ENCODE data around the gene SPTBN1.

The SPTBN1 gene

GRCh38 chr2:54595161-54595803, 139.2 kb downstream of the SPTBN1 start:
- Histone ChIP-seq H3K27me3 (ENCODE audit: control insufficient read depth, insufficient read depth, low read length) (no peaks in the 10 kb centered on the region), H3K9me3 (ENCODE audit: control insufficient read depth, insufficient read depth, low read length) (no peaks in the 10 kb centered on the region), H3K9ac (ENCODE audit: low read depth, low read length) (no peak overlapping the region), H3K27ac (ENCODE audit: low read depth, low read length) (no peak overlapping the region), H3K36me3 (ENCODE audit: control insufficient read depth, insufficient read depth, low read length) (peaks cover 15% of the 10 kb centered on the region; the same call in 1 of the 2 replicates), H3K4me1 (ENCODE audit: control insufficient read depth, insufficient read depth, low read length) (peaks cover 4% of the 10 kb centered on the region; the same call in 1 of the 2 replicates), H3K4me3 (ENCODE audit: low read depth, low read length) (no peak overlapping the region)

DNA sequence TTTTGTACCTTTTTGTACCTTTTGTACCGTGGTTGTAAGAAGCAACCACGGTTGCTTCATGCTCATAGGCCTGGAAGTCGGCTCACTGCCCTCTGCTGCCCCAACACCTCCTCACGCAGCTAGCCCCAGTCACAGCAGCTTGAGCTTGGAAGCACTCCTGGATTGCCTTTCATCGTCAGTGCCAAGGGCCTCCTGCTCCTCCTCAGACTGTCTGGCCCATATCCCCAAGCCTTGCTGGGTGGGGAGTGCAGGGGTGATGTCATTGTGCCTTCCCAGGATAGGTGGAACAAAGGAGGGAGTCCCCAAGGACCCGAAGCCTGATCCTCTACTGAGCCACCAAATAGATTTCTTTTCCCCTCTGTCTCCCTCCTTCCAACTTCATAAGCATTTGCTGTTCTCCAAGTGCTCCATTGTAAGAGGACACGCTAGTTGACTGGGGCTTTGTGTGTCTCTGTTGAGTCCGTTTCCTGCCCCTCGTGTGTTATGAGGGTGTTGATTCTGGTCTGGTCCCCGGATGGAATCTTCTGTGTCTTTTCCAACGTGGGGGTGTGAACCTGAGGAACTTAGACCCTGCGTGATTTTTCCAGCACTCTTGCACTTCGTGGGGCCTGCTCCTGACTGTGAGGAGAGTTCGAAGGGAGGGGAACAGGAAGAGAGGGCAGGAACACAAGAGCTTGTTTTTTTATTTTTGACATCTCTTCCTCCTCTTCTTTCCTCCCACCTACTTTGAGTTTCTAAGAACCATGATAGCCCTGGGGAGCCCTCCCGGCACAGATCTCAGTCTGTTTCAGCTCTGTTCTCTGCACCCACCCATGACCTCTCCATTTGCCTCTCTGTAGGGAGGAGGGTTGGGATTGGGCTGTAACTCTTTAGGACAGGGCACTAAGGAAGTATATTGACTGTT, 140.1 kb downstream of the SPTBN1 start:
- Histone ChIP-seq H3K4me3 (ENCODE audit: low read depth, low read length) (no peak overlapping the region), H3K27ac (ENCODE audit: low read depth, low read length) (no peak overlapping the region), H3K4me1 (ENCODE audit: control insufficient read depth, insufficient read depth, low read length) (no peaks in the 10 kb centered on the region), H3K27me3 (ENCODE audit: control insufficient read depth, insufficient read depth, low read length) (no peaks in the 10 kb centered on the region), H3K9ac (ENCODE audit: low read depth, low read length) (no peak overlapping the region), H3K9me3 (ENCODE audit: control insufficient read depth, insufficient read depth, low read length) (no peaks in the 10 kb centered on the region), H3K36me3 (ENCODE audit: control insufficient read depth, insufficient read depth, low read length) (peaks cover 17% of the 10 kb centered on the region; the same call in 1 of the 2 replicates)

GRCh38 chr2:54597153-54597848, 141.2 kb downstream of the SPTBN1 start:
- Histone ChIP-seq H3K27ac (ENCODE audit: low read depth, low read length) (no peak overlapping the region), H3K4me3 (ENCODE audit: low read depth, low read length) (no peak overlapping the region), H3K27me3 (ENCODE audit: control insufficient read depth, insufficient read depth, low read length) (no peaks in the 10 kb centered on the region), H3K9ac (ENCODE audit: low read depth, low read length) (no peak overlapping the region), H3K9me3 (ENCODE audit: control insufficient read depth, insufficient read depth, low read length) (no peaks in the 10 kb centered on the region), H3K36me3 (ENCODE audit: control insufficient read depth, insufficient read depth, low read length) (peaks cover 17% of the 10 kb centered on the region; the same call in 1 of the 2 replicates), H3K4me1 (ENCODE audit: control insufficient read depth, insufficient read depth, low read length) (no peaks in the 10 kb centered on the region; the same call in 1 of the 2 replicates)

DNA sequence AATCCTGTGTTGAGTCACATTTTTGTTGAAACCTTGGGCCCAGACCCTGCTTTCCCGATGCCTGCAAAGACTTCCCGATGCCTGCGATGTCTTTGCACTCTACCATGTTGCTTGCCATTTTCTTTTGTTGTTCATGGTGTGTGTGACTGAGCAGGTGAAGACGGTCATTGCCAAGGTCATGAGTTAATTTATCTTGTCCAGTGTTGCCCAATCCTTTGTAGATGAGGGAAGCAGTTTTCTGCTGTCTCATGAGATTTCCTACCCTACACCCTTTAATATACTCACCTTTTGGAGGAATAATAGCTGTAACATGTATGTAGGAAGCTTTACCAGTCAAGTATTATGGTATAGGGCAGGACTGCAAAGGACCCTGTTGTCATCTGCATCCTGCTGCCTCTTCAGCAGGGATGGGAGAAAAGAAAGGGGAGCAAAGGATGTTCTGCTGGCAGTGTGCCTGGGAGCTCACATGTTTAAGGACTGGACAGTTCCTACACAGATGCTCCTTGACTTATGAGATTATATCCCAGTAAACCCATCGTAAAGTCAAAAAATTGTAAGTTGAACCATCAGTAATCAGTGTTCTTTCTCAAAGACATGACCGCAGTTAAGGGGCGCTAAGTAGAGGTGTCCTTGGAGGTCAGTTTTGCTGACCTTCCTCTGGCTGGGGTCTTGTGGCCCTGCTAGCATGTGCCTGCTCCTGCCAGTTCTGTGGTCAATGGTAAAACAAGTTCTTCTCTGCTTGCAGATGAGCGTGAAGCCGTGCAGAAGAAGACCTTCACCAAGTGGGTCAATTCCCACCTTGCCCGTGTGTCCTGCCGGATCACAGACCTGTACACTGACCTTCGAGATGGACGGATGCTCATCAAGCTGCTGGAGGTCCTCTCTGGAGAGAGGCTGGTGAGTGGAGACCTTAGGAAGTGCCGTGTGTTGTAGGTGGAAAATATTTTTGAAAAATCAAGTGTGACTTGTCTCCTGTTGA, 142.5 kb downstream of the SPTBN1 start:
- H3K9me3 ChIP-seq (ENCODE audit: control insufficient read depth, insufficient read depth, low read length): no peaks in the 10 kb centered on the region
- H3K9ac ChIP-seq (ENCODE audit: low read depth, low read length): no peak overlapping the region
- peaks cover 6% of the 10 kb centered on the region for H3K4me1 ChIP-seq (ENCODE audit: control insufficient read depth, insufficient read depth, low read length)
- no peak overlapping the region for H3K4me3 ChIP-seq (ENCODE audit: low read depth, low read length)
- H3K27ac ChIP-seq (ENCODE audit: low read depth, low read length): no peak overlapping the region
- H3K36me3 ChIP-seq (ENCODE audit: control insufficient read depth, insufficient read depth, low read length): peaks cover 17% of the 10 kb centered on the region; the same call in 1 of the 2 replicates
- no peaks in the 10 kb centered on the region for H3K27me3 ChIP-seq (ENCODE audit: control insufficient read depth, insufficient read depth, low read length)

- no peak overlapping the region for H3K9ac ChIP-seq (ENCODE audit: low read depth, low read length)
- H3K4me1 ChIP-seq (ENCODE audit: control insufficient read depth, insufficient read depth, low read length): peaks cover 11% of the 10 kb centered on the region
- H3K9me3 ChIP-seq (ENCODE audit: control insufficient read depth, insufficient read depth, low read length): no peaks in the 10 kb centered on the region
- H3K4me3 ChIP-seq (ENCODE audit: low read depth, low read length): no peak overlapping the region
- no peak overlapping the region for H3K27ac ChIP-seq (ENCODE audit: low read depth, low read length)
- no peaks in the 10 kb centered on the region for H3K27me3 ChIP-seq (ENCODE audit: control insufficient read depth, insufficient read depth, low read length)
- peaks cover 17% of the 10 kb centered on the region; the same call in 1 of the 2 replicates for H3K36me3 ChIP-seq (ENCODE audit: control insufficient read depth, insufficient read depth, low read length)
Measured at GRCh38 chr2:54599326-54599710, 143.2 kb downstream of the SPTBN1 start.

GRCh38 chr2:54599914-54600313, 143.8 kb downstream of the SPTBN1 start:
- peaks cover 17% of the 10 kb centered on the region for H3K4me1 ChIP-seq (ENCODE audit: control insufficient read depth, insufficient read depth, low read length)
- H3K27me3 ChIP-seq (ENCODE audit: control insufficient read depth, insufficient read depth, low read length): no peaks in the 10 kb centered on the region
- H3K36me3 ChIP-seq (ENCODE audit: control insufficient read depth, insufficient read depth, low read length): peaks cover 17% of the 10 kb centered on the region; the same call in 1 of the 2 replicates
- H3K9me3 ChIP-seq (ENCODE audit: control insufficient read depth, insufficient read depth, low read length): no peaks in the 10 kb centered on the region
- H3K4me3 ChIP-seq (ENCODE audit: low read depth, low read length): no peak overlapping the region
- H3K27ac ChIP-seq (ENCODE audit: low read depth, low read length): no peak overlapping the region
- H3K9ac ChIP-seq (ENCODE audit: low read depth, low read length): no peak overlapping the region

- peaks cover 28% of the 10 kb centered on the region for H3K4me1 ChIP-seq (ENCODE audit: control insufficient read depth, insufficient read depth, low read length)
- H3K9me3 ChIP-seq (ENCODE audit: control insufficient read depth, insufficient read depth, low read length): no peaks in the 10 kb centered on the region
- no peaks in the 10 kb centered on the region for H3K27me3 ChIP-seq (ENCODE audit: control insufficient read depth, insufficient read depth, low read length)
- H3K9ac ChIP-seq (ENCODE audit: low read depth, low read length): no peak overlapping the region
- no peak overlapping the region for H3K27ac ChIP-seq (ENCODE audit: low read depth, low read length)
- no peak overlapping the region for H3K4me3 ChIP-seq (ENCODE audit: low read depth, low read length)
- H3K36me3 ChIP-seq (ENCODE audit: control insufficient read depth, insufficient read depth, low read length): peaks cover 17% of the 10 kb centered on the region; the same call in 1 of the 2 replicates
Measured at GRCh38 chr2:54601339-54601738, 145.2 kb downstream of the SPTBN1 start.

DNA sequence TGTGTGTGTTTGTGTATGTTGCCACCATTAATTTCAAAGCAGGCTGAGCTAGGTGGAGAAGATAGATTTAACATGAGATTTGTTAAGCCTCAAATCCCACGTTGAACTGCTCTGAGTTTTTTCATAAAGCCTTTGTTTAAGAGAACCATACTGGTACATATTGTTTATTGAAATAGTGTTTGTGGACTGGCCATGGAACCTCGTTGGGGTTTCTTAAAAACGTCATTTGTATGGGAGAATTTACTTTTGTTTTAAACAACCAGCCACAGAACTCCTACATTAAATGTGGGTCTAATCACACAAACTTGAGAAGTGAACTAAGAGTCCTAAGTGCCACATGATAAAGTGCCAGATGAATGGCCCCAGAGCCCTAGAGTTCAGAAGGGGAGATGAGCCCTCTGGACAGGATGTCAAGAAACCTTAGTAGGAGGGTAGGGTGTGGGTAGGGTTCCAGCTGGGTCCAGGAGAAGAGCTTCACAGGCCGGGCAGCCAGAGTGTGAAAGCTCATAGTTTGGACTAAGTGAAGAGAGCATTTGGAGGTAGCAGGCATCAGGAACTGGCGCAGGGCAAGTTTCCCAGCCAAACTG, 146.7 kb downstream of the SPTBN1 start:
- H3K9me3 ChIP-seq (ENCODE audit: control insufficient read depth, insufficient read depth, low read length): no peaks in the 10 kb centered on the region
- peaks cover 28% of the 10 kb centered on the region for H3K4me1 ChIP-seq (ENCODE audit: control insufficient read depth, insufficient read depth, low read length)
- no peak overlapping the region for H3K27ac ChIP-seq (ENCODE audit: low read depth, low read length)
- H3K27me3 ChIP-seq (ENCODE audit: control insufficient read depth, insufficient read depth, low read length): no peaks in the 10 kb centered on the region
- H3K9ac ChIP-seq (ENCODE audit: low read depth, low read length): no peak overlapping the region
- H3K36me3 ChIP-seq (ENCODE audit: control insufficient read depth, insufficient read depth, low read length): peaks cover 17% of the 10 kb centered on the region; the same call in 1 of the 2 replicates
- H3K4me3 ChIP-seq (ENCODE audit: low read depth, low read length): no peak overlapping the region

DNA sequence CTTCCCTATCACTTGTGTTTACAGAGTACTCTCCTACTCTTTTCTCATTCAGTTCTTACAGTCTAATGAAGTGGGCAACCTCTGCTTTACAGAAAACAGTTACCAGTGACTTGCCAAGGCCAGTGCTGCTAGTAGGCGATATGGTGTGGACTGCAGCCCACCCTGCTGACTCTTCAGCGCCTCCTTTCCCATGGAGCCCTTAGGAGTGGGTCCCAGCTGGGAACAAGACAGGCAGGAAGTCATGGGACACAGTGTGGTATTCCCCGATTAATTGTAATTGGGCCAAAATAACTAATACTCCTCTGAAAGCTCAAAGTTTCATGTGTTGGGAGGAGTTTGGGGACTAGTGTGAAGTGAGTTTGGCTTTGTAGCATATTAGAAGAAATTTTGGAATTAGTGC, 147.2 kb downstream of the SPTBN1 start:
- Histone ChIP-seq H3K27me3 (ENCODE audit: control insufficient read depth, insufficient read depth, low read length) (no peaks in the 10 kb centered on the region), H3K27ac (ENCODE audit: low read depth, low read length) (no peak overlapping the region), H3K36me3 (ENCODE audit: control insufficient read depth, insufficient read depth, low read length) (peaks cover 17% of the 10 kb centered on the region; the same call in 1 of the 2 replicates), H3K4me3 (ENCODE audit: low read depth, low read length) (no peak overlapping the region), H3K9ac (ENCODE audit: low read depth, low read length) (no peak overlapping the region), H3K9me3 (ENCODE audit: control insufficient read depth, insufficient read depth, low read length) (no peaks in the 10 kb centered on the region), H3K4me1 (ENCODE audit: control insufficient read depth, insufficient read depth, low read length) (peaks cover 28% of the 10 kb centered on the region)

GRCh38 chr2:54603796-54604195, 147.7 kb downstream of the SPTBN1 start:
- H3K9me3 ChIP-seq (ENCODE audit: control insufficient read depth, insufficient read depth, low read length): no peaks in the 10 kb centered on the region
- no peak overlapping the region for H3K4me3 ChIP-seq (ENCODE audit: low read depth, low read length)
- no peaks in the 10 kb centered on the region for H3K27me3 ChIP-seq (ENCODE audit: control insufficient read depth, insufficient read depth, low read length)
- H3K36me3 ChIP-seq (ENCODE audit: control insufficient read depth, insufficient read depth, low read length): peaks cover 16% of the 10 kb centered on the region; the same call in 1 of the 2 replicates
- peaks cover 28% of the 10 kb centered on the region for H3K4me1 ChIP-seq (ENCODE audit: control insufficient read depth, insufficient read depth, low read length)
- no peak overlapping the region for H3K27ac ChIP-seq (ENCODE audit: low read depth, low read length)
- H3K9ac ChIP-seq (ENCODE audit: low read depth, low read length): no peak overlapping the region
